Mammary microvascular endothelial cell (primary cell): Measurements from ENCODE around the gene TNFAIP1. TPM values are rescaled to one million over a fixed set of nuclear protein-coding genes. Genes with fewer than 3 reads are reported as not detected.

ENCODE experiments used
- total RNA-seq: library from RNA; depleted of rRNA; stranded (reverse); fragments of >200 nt; gene quantifications from 2 replicates; pipeline ENCODE4 v1.2.3, GENCODE V29; 2015

TNFAIP1 gene
- total RNA-seq: 83.7 and 86.3 TPM in 2 replicates

DNA sequence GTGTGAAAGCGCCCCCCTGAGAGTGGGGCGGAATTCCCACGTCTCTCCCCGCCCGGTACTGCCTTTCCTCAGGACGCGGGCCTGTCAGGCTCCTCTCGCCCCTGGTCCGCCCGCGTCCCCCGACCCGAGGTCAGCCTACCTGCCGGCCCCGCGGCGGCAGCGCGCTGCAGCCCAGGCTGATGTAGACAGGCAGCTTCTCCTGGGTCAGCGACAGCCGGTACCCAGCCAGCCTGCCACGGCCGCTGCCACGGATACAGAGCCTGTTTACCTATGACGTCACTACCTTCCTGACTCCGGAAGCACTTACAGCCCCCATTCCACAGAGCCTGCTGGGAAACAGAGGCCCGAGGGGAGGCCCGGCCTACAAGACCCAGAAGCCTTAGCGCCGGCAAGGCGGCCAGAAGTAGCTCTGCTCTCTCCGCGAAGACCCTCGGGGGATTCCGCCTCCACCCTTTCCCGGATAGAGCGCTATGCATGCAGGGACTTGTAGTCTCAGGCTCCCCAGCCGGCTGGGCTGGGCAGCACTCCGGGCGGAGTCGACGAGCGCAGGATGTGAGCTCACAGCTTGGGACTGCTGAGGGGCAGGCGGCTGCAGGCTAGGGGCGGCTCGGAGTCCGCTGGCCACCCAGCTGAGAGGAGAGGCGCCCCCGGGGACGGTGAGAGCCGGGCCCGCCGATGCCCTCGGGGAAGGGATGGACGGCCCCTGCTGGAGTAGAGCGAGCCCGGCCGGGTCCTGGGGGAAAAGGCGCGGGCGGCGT, at the start of gene TNFAIP1, which contains the start of gene IFT20:
TSS of gene TNFAIP1 (plus strand) at position 561 of the 758 bp plus-strand sequence. CDS start 3,761 bp downstream, outside the sequence.
TSS of gene IFT20 (minus strand) at position 272 of the 758 bp plus-strand sequence. CDS start 3,487 bp downstream, outside the sequence.

DNA sequence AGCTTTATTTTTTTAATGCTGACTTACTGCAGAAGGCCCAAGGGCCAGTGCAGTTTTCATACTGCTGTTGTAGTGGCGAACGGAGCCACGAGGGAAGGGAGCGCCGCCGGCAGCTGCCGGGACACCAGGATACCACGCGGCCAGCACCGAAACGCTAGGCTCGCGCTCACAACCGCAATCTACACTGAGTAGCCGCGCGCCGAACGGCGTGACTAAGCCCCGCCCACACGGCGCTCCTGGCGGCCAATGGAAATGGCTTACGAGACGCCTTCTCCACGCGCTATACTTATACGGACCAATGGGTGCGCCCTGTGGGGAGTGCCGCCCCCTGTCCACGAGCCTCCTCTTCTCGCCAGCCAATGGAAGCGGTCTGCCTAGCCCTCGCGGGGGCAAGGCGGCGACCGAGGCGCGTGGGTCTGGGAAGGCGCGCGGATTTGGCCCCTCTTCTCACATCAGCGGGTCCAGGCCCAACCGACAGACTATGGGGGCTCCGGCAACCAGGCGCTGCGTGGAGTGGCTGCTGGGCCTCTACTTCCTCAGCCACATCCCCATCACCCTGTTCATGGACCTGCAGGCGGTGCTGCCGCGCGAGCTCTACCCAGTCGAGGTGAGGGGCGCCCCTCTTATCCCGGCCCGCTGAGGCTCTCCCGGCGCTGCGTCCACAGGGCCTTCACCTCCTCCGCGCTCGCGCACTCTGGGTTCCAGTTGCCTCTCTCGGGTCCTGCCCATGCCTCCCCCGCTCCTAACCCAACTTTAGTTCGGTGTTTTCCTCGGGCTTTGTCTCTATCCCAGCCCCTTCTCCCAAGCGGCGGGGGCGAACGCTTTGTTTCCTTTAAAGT, 16.6 kb upstream of the TNFAIP1 start, which contains the start of gene TMEM97:
TSS of gene TMEM97 (plus strand) at position 442 of the 839 bp plus-strand sequence. CDS start at position 482, 40 bp downstream.

GRCh38 chr17:28357061-28357900, 21.7 kb downstream of the TNFAIP1 start, which contains the start of gene POLDIP2:
POLDIP2 (minus strand) TSS chr17:28357527; CDS start chr17:28357448, 79 bp downstream.

DNA sequence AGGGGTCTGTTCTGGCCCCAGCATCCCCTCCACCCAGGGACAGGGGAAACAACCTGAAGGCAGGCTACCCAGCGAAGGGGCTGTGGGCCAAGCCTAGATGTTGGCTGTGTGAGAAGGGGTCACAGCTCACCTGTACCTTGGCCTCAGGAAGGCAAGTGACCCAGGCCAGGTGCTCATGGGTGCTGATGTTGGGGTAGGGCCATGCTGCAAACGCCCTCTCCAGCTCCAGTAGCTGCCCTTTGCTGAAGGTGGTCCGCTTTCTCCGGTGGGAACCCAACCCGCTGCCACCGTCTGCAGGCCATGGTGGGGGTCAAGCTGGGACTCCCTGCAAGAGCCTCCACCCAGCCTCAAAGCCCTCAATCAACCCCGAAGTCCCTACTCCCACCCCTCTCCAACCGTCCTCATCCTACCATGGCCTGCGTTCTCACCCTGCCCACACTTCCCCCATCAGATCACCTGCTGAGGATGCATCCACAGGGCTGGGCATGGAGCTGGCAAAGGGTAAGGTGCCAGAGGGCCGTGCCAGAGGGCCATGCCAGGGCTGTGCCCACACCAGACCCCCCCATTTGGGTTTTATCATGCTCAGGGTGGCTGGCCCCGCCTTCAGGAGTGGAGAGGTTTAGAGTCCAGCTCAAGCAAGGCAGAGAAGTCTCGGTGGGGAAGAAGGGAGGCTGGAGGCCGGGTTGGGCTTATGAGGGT, 29.3 kb downstream of the TNFAIP1 start, which contains the start of gene SEBOX:
TSS of gene SEBOX (minus strand) at position 535 of the 699 bp plus-strand sequence. CDS start at position 487, 48 bp downstream.

GRCh38 chr17:28370035-28370743, 34.6 kb downstream of the TNFAIP1 start, which contains the start of gene VTN:
VTN (minus strand) TSS chr17:28370307; CDS start chr17:28370203, 104 bp downstream.

GRCh38 chr17:28371245-28372202, 36.0 kb downstream of the TNFAIP1 start, which contains the start of gene SARM1:
SARM1 (plus strand) TSS chr17:28371694; CDS start chr17:28372033, 339 bp downstream.

Other genes starting within 250 kb of the TNFAIP1 start
- 18.5 and 21.3 TPM in 2 replicates for gene TMEM97, start 16.6 kb upstream of the TNFAIP1 start, total RNA-seq
- 32.2 and 38.3 TPM in 2 replicates for gene IFT20, start 289 bp upstream of the TNFAIP1 start, total RNA-seq
- 98.7 and 116 TPM in 2 replicates for gene POLDIP2, start 21.8 kb downstream of the TNFAIP1 start, total RNA-seq
- not detected in 2 replicates for gene SEBOX, start 29.4 kb downstream of the TNFAIP1 start, total RNA-seq
- 0.07 TPM in 1 of 2 replicates, not detected in the other for gene VTN, start 34.5 kb downstream of the TNFAIP1 start, total RNA-seq
- gene SARM1, start 35.9 kb downstream of the TNFAIP1 start, total RNA-seq: 4.5 and 5.5 TPM in 2 replicates
- gene SLC46A1, start 70.5 kb downstream of the TNFAIP1 start, total RNA-seq: 4.1 and 4.2 TPM in 2 replicates
- not detected in 2 replicates for gene SLC13A2, start 137.9 kb downstream of the TNFAIP1 start, total RNA-seq
- gene FOXN1, start 170.6 kb downstream of the TNFAIP1 start, total RNA-seq: not detected in 2 replicates
- gene UNC119, start 216.9 kb downstream of the TNFAIP1 start, total RNA-seq: 29.5 and 30.2 TPM in 2 replicates
- gene PIGS, start 235.8 kb downstream of the TNFAIP1 start, total RNA-seq: 55.2 and 64.4 TPM in 2 replicates
- gene ALDOC, start 241.1 kb downstream of the TNFAIP1 start, total RNA-seq: 9.1 and 12.3 TPM in 2 replicates